Right hindlimb (tissue), 1 donor: Measurements from ENCODE around the gene MGLL.

Experiments
- DNase-seq: peaks from one replicate; pipeline ENCODE4 v3.0.0-alpha.2; 2018

Gene MGLL

DNA sequence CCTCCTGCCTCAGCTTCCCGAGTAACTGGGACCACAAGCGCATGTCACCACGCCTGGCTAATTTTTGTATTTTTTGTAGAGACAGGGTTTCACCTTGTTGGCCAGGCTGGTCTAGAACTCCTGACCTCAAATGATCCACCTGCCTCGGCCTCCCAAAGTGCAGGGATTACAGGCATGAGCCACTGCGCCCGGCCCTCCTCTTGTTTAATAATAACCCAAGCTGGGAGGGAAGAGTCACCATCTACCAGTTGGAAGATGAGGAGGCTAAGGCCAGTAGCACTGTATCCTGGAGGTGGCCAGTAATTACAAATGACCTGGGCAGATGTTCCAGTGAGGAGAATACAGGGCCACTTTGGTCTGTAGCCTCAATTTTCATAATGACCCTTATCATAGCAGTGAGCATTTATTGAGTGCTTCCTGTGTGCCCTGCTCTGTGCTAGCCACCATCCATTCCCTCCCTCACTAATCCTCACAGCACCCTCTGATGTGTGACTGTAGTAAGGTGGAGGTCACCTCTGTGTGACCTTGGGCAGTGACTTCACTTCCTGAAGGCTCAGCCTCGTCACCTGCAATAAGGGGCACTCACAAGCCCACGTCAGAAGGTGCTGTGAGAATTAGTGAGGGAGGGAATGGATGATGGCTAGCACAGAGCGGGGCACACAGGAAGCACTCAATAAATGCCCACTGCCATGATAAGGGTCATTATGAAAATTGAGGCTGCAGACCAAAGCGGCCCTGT lies 85.3 kb downstream of the MGLL start:
- no peak for DNase-seq

- DNase-seq = no peak
These were observed 86.3 kb downstream of the MGLL start for GRCh38 chr3:127735767-127736693.

DNA sequence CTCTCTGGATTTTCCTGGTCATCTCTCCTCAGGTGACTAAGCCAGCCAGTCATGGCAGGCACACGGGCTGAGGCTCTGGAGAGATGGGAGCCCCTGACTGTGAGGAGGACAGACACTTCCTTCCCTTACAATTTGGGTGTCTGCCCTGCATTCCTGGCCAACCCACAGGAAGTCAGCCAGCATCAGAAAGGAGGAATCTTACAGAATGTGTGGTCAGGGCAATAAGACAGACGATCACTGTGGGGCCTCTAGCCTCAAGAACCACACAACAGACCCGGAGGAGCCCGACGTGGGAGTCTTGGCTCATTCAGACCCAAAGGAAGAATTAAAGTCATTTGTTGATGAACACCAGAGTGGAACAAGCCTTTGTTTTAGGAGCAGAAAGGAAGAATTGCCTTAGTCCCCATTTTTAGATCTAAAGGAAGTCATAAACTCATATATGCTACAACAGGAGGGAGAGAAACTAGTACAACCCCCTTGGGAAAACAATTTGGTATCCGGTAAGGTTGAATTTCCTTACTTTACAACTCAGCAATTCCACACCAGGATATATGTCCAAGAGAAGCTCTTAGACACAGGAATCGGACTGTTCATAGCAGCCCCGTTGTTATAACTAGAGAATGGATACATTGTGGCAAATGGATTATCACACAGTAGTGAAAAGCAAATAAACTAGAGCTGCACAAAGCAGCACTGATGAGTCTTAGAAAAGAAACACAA lies 87.4 kb downstream of the MGLL start:
- peak; percentile 83 for DNase-seq

DNA sequence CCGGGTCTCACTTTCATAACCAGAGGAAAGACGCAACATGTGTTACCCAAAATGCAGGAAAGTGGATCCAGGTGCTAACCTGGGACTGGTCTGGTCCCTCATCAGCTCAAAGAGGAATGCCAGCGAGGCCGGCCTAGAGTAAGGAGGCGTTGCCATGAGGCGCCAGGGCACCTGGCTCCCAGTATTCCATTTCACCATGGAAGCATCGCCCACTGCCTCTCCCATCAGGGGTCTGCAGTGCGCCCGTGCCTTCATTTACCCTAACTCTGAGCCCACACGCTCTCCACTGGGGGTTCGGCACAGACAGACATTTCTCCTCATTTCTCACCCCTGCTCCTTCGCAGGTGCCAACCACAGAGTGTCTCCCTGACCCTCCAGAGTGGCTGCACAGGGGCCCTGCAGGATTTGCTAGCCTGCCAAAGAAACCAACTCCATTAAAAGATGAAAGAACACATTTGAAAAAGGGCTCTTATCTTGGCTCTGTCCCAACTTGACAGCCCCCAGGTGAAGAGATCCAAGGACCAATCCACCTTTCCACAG lies 88.1 kb downstream of the MGLL start:
- DNase-seq = no peak

DNA sequence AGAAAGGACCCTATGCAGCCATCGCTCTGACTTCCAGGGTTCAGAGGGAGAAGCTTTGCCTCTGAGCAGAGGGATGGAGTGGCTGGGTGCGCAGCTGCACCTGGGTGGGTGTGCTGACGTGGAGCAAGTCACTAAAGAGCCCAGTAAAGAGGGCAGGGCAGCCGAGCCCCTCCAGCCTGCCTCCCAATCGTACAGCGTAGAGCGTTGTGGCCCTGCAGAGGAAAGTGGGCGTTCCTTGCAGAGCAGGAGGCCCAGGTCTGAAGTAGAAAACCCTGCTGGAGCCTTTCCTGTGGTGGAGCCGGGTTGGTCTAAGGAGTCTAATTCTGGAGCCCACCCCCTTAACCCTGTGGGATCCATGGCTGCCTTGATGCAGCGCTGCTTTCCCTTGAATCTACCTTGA lies 88.5 kb downstream of the MGLL start:
- DNase-seq = no peak

DNA sequence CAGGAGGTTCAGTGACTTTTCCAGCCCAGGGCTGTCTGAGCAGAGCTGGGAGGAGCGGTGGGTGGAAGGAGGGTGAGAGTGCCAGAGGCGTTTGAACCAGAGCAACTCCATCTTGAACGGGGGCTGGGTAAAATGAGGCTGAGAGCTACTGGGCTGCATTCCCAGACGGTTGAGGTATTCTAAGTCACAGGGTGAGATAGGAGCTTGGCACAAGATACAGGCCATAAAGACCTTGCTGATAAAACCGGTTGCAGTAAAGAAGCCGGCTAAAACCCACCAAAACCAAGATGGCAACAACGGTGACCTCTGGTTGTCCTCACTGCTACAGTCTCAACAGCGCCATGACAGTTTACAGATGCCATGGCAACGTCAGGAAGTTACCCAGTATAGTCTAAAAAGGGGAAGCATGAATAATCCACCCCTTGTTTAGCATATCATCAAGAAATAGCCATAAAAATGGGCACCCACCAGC lies 89.4 kb downstream of the MGLL start:
- no peak for DNase-seq

GRCh38 chr3:127732303-127732702 lies 90.0 kb downstream of the MGLL start:
- no peak for DNase-seq

GRCh38 chr3:127731546-127732289 lies 90.6 kb downstream of the MGLL start:
- no peak for DNase-seq

DNA sequence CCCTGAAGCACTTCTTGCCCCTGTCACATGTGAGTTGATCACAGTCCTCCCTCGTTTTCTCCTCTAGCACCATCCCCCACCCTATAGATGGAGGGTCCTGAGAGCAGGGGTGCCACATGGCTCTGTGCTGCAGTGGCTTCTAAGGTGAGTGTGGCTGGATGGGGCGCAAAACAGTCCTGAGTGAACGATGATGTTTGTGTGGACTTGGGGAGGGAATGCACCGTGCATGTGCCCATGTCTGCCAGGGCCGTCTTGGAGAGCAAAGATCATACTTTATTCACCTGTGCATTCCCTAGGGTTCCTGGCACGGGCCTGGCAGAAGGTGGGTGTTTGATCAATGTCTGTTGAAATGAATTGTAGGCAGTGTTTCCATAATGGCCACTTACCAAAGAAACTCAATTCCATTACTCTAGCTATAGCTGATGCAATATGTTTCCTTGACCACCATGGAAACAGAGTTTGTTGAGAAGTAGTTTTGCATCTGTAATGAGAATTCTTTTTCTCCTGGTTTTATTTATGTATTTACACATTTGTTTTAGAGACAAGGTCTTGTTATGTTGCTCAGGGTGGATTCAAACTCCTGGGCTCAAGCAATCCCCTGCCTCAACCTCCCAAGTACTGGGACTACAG lies 91.5 kb downstream of the MGLL start:
- no peak for DNase-seq

GRCh38 chr3:127730171-127730570 lies 92.1 kb downstream of the MGLL start:
- no peak for DNase-seq

DNA sequence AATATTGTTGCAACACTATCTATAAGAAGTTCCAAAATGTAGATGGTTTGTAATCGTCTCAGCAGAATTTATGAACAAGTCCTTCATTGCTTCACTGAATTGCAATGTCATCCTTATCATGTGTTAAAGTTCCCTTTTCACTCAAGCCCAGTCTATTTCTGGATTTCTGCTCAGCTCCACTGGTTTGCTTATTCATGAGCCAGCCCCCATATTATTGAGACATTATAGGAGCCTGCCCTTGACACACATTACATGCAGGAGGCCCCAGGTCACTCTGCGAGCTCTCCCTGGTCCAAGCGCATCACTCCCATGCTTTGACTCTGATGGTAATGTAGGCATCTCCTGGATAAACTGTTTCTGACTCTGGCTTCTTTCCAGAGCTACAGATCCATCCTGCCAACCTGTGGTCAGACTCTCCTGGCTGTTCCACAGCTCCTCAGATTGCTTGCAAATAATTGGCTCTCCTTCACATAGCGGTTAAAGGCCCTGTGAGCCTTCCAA lies 92.7 kb downstream of the MGLL start:
- DNase-seq = no peak

DNA sequence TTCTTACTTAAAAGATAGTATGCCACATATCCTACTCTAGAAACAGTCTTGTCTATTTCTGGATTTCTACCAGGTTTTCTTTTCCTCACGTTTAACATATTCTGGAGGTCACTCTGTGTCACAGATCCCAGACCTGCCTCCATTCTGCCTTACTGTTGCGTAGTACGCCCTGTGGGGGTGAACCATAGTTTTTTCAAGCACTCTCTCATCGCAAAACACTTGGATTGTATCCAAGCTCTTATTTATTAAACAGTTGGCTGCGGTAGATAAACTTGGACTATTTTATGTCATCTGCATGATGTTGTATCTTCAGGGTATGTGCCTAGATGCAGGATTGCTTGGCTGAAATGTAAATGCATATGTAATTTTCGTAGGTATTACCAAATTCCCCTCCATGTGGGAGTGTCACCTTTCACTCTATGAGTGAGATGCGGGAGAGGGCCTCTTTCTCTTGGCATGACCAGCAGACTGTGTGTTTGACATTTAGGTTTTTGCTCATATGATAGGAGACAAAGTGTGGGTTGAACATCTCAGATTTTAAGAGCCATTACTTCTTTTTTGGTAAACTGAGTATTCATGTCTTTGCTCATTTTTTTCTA lies 93.8 kb downstream of the MGLL start:
- no peak for DNase-seq

DNA sequence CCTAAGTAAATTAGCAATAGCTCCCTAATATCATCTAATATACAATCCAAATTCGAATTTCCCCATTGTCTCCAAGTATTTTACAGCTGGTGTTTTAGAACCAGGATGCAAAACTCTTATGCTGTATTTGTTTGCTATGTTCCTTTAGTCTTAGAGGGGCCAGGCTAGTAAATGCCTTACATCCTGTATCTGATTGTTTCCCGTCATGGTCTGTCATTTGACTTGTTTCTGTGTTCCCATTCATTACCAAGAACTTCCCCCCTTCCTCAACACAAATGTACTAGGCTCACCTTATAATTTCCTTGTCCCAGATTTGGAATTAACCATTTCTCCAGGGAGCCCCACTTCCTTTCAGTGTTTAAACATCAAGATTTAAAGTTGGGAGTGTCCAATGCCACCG lies 95.4 kb downstream of the MGLL start:
- DNase-seq = no peak

GRCh38 chr3:127723011-127723567 lies 99.2 kb downstream of the MGLL start:
- no peak for DNase-seq

DNA sequence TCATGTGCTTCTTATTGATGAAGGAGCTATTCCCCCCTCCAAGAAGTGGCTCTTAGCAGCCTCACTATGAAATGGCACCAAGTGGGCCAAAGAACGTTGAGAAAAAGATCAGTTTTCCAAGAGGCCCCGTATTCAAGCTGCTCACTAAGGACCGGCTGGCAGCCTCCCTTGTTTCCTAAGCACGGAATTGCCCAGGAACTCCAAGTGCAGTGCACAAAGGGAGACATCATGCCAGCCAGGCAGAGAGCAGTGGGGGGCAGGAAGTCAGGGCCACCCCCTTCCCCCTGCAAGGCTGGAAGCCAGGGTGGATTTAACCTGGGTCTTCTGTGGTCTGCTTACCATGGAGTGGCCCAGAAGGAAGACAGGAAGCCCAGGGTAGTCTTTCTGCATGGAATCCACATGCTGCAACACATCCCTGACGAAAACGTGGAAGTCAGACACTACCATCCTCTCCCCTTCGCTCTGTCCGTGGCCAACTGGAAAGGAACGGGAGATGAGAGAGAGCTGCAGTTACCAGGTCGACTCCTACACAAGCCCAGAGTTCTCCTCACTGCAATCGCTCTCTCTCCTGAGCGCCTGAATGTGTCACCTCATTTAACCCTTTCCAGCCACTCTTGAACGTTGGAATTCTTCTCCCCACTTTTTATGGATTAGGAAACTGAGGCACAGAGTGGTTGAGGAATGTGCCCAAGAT lies 100.1 kb downstream of the MGLL start:
- no peak for DNase-seq

- DNase-seq = no peak
These were observed 101.1 kb downstream of the MGLL start for GRCh38 chr3:127720985-127721935.

DNA sequence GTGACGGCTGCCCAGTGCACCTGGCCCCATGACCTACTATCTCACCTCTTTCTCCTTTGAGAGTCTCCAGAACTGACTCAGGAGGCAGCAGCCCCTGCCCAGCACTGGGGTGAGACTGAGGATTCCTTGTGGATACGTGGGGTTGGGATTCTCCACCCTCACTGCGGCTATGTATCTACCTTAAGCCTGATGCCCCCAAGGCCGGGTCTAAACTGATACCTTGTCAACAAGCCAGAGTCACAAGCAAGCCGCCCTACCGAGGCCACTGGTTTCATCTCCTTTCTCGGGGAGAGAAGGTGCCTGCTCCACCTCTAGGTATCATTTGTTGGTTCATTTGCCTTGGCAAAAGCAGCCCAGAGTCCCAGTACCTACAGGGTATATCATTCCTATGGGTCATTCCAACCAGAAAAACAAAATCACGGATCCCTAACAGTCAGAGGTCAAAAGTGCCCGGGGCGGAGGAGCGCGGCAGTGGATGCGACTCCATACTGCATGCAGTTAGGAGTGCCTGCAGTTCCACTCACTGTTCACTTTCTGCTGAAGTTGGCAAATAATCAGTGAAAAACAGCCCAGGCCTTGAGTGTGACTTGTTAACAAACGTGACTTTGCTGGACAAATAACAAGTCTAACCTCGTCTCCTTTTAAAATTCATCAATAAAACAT lies 102.0 kb downstream of the MGLL start:
- DNase-seq = no peak

GRCh38 chr3:127719369-127719768 lies 102.9 kb downstream of the MGLL start:
- DNase-seq = no peak
